Measurements from ENCODE around the gene HIF1A.
A peak's percentile ranks its signal among the peaks of the same experiment; 100 is the strongest.
"Not testable (repeated sequence)": the region's sequence is repeated elsewhere in the genome, so short reads cannot be mapped to it uniquely, and the experiment has no call there.

Gene HIF1A

GRCh38 chr14:61694830-61695694 lies at the start of gene HIF1A:
Gene HIF1A (plus strand): TSS chr14:61695513. CDS start chr14:61695805, 292 bp downstream.
- DNase-seq, result peak; percentile 97

- DNase-seq, result no peak
Observed at GRCh38 chr14:61646366-61647116, 48.8 kb upstream of the HIF1A start.

GRCh38 chr14:61647704-61648103 lies 47.6 kb upstream of the HIF1A start:
- no peak for DNase-seq

- no peak for DNase-seq
Observed at GRCh38 chr14:61648377-61648776, 46.9 kb upstream of the HIF1A start.

GRCh38 chr14:61649283-61649682 lies 46.0 kb upstream of the HIF1A start:
- no peak for DNase-seq

DNA sequence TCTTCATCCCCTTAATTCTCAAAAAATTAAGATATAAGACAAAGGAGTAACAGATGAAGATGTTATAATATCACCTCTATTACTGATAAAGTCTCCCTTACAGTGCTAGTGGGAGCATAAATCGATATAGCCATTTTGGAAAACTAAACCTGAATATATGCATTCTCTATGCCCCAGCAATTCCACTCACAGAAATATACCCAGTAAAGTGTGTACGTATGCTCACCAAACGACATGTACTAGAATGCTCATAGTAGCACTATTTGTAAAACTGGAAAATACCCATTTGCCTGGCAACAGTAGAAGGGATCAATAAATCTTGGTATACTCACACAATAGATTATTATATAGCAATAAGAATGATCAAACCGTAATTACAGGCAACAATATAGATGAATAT lies 44.0 kb upstream of the HIF1A start:
- DNase-seq, result no peak

GRCh38 chr14:61652526-61653262 lies 42.6 kb upstream of the HIF1A start:
- DNase-seq, result no peak

DNA sequence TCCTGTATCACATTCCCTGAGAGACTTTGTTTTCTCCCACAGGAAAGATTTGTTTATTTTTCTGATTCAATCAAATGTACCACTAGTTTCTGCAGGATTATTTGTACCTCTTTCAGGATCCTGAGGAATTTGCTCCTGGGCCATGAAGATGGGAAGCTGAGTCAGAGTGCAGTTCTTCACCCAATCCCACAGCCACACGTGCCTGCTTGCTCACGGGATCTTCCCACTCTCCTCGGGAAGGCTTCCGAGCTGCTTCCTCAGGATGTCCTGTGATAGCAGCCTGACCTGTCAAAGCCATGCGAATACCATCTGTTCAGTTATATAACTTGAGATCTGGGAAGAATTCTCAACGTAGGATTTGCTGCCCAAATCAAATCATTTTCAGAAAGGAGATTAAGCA lies 41.8 kb upstream of the HIF1A start:
- DNase-seq, result no peak

- DNase-seq, result no peak
Observed at GRCh38 chr14:61654026-61654425, 41.3 kb upstream of the HIF1A start.

DNA sequence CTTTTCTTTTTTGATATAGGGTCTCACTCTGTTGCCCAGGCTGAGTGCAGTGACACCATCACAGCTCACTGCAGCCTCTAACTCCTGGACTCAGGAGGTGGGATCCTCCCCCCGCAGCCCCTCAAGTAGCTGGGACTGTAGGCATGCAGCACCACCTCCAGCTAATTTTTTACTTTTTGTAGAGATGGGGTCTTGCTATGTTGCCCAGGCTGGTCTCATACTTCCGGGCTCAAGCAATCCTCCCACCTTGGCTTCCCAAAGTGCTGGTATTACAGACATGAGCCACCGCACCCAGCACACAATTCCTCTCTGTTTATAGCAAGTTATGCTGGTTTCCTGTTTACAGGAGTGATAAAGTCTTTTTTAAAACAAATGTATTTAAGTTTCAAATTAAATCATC lies 39.5 kb upstream of the HIF1A start:
- no peak for DNase-seq

GRCh38 chr14:61656341-61656740 lies 39.0 kb upstream of the HIF1A start:
- DNase-seq, result no peak

DNA sequence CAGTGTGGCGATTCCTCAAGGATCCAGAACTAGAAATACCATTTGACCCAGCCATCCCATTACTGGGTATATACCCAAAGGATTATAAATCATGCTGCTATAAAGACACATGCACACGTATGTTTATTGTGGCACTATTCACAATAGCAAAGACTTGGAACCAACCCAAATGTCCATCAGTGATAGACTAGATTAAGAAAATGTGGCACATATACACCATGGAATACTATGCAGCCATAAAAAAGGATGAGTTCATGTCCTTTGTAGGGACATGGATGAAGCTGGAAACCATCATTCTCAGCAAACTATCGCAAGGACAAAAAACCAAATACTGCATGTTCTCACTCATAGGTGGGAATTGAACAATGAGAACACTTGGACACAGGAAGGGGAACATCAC lies 37.2 kb upstream of the HIF1A start:
- not testable (repeated sequence) for DNase-seq

- no peak for DNase-seq
Observed at GRCh38 chr14:61659582-61659981, 35.7 kb upstream of the HIF1A start.

GRCh38 chr14:61661471-61662400 lies 33.6 kb upstream of the HIF1A start:
- no peak for DNase-seq

- peak; percentile 51 for DNase-seq
Observed at GRCh38 chr14:61662437-61663311, 32.6 kb upstream of the HIF1A start.

GRCh38 chr14:61663312-61663979 lies 31.9 kb upstream of the HIF1A start:
- no peak for DNase-seq

DNA sequence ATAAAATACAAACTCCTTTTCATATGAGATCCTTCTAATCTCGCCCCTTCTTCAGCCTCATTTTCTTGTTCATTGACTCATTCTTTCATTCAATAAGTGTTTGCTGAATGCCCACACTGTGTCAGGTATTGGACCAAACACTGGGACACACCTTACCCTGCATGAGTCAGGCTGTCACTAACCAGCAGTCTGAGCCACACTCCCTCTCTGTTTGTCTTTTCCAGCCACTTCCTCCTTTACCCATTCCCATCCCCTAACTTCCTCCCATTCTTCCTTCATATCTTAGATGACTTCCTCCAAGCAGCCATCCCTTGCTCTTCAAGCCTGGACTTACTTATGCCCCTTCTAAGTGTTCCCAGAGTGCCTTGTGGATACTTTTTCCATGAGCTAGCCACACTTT lies 27.0 kb upstream of the HIF1A start:
- DNase-seq, result peak; percentile 24

GRCh38 chr14:61670576-61670975 lies 24.7 kb upstream of the HIF1A start:
- DNase-seq, result no peak

- peak; percentile 39 for DNase-seq
Observed at GRCh38 chr14:61671082-61671481, 24.2 kb upstream of the HIF1A start.

- DNase-seq, result no peak
Observed at GRCh38 chr14:61672796-61673195, 22.5 kb upstream of the HIF1A start.

DNA sequence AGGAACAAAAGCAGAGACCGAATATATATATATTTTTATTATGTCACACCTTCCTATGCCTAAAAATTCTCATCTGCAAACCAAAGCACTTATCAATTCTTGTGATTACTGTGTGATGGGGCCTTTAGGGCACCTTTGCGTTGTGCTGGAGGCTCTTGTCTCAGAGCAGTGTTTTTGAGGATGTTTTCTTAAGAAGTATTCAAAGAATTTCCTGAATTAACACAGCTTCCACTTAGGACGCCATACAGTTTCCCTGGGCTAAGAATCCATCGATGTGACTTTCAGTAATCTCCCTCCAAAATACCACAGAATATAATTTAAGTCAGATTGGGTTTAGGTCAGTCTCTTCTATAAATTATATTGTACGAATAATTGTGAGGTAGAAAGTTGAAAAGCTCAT lies 22.0 kb upstream of the HIF1A start:
- no peak for DNase-seq

Measured in activated naive CD4-positive, alpha-beta T cell treated with Interleukin-2 at 50 U/mL for 16 hours (primary cell).